Measurements from ENCODE around the gene ITK. TPM values are rescaled to one million over a fixed set of nuclear protein-coding genes. Genes with fewer than 3 reads are reported as not detected.
A peak's percentile ranks its signal among the peaks of the same experiment; 100 is the strongest.

The ITK gene
- total RNA-seq, 1 donor from 2014 or later, result not detected

DNA sequence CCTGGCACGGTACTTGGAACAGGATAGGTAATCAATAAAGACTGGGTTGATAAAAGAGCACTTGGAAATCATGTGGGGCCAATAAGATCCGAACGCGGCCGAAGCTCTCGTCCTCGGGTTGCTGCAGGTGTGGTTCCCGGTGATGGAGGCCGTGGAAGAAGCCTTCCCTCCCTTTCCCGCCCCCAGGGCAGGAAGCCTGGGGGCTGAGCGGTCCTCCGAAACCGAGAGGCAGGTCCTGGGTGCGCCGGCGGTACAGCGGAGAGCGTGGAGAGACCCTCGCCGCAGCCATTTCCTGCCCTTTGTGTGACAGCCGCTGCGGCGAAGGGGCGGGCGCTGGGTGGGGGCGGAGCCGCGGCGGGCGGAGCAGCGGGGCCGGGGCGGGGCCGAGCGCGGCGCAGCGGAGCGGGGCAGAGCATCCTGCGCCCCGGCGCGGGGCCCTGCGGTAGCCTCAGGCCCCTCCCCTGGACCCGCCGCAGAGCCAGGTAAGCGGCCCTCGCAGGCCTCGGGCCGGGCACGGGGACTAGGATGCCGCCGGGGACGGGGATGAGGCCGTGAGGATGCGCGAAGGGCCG, 85.2 kb downstream of the ITK start, which contains the start of gene CYFIP2:
CYFIP2 (plus strand) TSS at position 410 of the 572 bp plus-strand sequence. CDS start 19,239 bp downstream, outside the sequence.
- Mint-ChIP-seq H3K4me1 (ENCODE audit: low read depth) (peaks cover 10% of the 10 kb centered on the region), H3K4me3 (ENCODE audit: low read depth) (peak within 1 kb of the TSS; percentile 96), H3K36me3 (ENCODE audit: insufficient read depth) (no peaks in the 10 kb centered on the region), H3K27me3 (peaks cover 16% of the 10 kb centered on the region), H3K9me3 (ENCODE audit: low read depth) (no peaks in the 10 kb centered on the region), H3K27ac (peak within 1 kb of the TSS; percentile 99)
- DNase-seq (ENCODE audit: low spot score, unreplicated experiment), result peak; percentile 72
- TF ChIP-seq, protein P1, sequence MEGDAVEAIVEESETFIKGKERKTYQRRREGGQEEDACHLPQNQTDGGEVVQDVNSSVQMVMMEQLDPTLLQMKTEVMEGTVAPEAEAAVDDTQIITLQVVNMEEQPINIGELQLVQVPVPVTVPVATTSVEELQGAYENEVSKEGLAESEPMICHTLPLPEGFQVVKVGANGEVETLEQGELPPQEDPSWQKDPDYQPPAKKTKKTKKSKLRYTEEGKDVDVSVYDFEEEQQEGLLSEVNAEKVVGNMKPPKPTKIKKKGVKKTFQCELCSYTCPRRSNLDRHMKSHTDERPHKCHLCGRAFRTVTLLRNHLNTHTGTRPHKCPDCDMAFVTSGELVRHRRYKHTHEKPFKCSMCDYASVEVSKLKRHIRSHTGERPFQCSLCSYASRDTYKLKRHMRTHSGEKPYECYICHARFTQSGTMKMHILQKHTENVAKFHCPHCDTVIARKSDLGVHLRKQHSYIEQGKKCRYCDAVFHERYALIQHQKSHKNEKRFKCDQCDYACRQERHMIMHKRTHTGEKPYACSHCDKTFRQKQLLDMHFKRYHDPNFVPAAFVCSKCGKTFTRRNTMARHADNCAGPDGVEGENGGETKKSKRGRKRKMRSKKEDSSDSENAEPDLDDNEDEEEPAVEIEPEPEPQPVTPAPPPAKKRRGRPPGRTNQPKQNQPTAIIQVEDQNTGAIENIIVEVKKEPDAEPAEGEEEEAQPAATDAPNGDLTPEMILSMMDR (IDR thresholded peaks at IDR 0.05; ENCODE audit: unreplicated experiment), result no peak

DNA sequence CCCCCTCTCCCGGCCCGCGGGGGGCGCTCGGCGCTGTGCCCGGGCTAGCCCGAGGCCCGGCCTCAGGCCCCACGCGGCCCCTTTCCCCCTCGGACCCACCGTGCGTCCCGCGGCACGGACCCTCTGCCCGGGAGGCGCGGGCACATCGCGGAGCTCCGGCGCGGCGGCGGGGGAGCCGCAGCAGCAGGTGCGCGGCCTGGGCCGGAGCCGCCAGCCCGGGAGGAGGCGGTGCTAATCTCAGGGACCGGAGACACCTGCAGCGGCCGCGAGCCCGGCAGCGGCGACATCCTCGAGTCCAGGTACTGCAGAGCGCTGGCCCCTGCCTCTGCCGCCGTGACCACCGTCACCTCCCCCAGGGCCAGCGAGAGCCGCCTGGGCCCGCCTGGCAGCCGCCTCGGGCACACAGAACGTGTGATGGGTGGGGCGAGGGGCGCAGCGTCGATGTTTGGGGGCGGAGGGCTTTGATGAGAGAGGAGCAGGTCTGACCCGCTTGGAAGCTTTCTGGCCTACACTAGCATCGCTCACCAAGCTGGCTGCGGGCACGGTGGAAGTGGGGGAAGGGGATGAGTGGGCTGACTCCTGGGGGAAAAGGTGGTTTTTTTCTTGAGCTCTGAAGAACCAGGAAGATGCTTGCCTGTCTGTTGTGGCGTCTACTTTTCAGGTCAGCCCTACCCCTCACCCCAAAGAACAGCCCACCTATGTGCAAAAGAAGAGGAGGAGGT, 85.8 kb downstream of the ITK start:
- TF ChIP-seq, protein P1 (IDR thresholded peaks at IDR 0.05; ENCODE audit: unreplicated experiment), result peak; percentile 42
- H3K27me3 Mint-ChIP-seq, result peaks cover 11% of the 10 kb centered on the region
- peak overlapping the region; percentile 75 for H3K4me3 Mint-ChIP-seq (ENCODE audit: low read depth)
- H3K9me3 Mint-ChIP-seq (ENCODE audit: low read depth), result no peaks in the 10 kb centered on the region
- peak overlapping the region; percentile 93 for H3K27ac Mint-ChIP-seq
- peaks cover 10% of the 10 kb centered on the region for H3K4me1 Mint-ChIP-seq (ENCODE audit: low read depth)
- no peaks in the 10 kb centered on the region for H3K36me3 Mint-ChIP-seq (ENCODE audit: insufficient read depth)
- DNase-seq (ENCODE audit: low spot score, unreplicated experiment), result peak; percentile 51

DNA sequence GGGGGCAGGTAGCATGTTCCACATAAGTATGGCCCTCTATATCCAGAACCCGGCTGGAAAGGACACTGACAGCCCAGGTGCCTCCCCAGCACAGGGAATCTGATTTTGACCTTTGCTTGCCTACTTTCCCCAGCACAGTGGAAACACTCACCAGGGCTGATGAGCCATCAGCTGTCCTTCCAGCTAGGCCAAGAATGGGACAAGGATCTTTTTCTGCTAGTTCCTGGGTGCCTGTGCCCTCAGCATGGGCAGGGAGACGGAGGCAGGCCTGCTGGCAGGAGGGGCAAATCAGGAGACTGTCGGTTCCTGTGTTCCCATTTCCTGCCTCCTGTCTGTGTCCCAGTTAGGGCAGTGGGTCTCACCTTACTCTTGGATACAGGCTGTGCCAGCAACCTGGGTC, 86.4 kb downstream of the ITK start:
- Mint-ChIP-seq H3K4me3 (ENCODE audit: low read depth) (peak overlapping the region; percentile 75), H3K27ac (no peak overlapping the region), H3K4me1 (ENCODE audit: low read depth) (peaks cover 9% of the 10 kb centered on the region), H3K27me3 (peaks cover 11% of the 10 kb centered on the region), H3K9me3 (ENCODE audit: low read depth) (no peaks in the 10 kb centered on the region), H3K36me3 (ENCODE audit: insufficient read depth) (no peaks in the 10 kb centered on the region)
- DNase-seq (ENCODE audit: low spot score, unreplicated experiment), result no peak
- TF ChIP-seq, protein P1 (IDR thresholded peaks at IDR 0.05; ENCODE audit: unreplicated experiment), result no peak

DNA sequence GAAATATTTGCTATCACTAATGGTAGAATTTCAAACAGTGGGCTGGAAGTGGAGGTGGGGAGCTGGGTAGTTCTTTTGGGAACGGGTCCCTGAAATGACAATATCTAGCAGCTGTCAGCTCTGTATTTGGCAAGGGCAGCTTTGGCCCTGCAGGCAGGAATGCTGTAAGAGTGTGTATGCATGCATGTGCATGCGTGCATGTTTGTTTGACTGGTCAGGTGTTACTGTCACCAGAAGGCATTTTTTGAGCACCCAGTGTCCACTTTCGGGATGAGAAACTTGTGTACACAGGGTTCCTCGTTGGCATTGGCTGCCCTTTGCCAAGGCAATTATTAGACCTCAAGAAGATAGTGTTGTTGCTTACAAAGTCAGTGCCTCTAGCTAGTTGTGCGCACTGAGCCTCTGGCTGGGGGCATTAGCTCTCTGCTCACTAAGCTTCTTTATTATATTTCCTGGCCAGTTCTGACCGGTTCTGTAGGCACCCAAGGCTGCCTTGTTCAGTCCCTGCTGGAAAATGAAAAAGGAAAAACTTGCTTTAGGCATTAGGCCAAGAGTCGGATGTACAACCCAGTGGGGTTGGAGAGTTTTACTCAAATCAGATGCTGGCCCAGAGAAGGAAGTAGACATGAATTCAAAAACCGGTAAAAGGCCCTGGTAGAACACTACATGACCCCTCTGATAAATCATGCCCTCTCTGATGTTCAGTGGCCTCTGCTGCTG, 87.3 kb downstream of the ITK start:
- peaks cover 11% of the 10 kb centered on the region for H3K27me3 Mint-ChIP-seq
- no peak for DNase-seq (ENCODE audit: low spot score, unreplicated experiment)
- no peak overlapping the region for H3K27ac Mint-ChIP-seq
- H3K9me3 Mint-ChIP-seq (ENCODE audit: low read depth), result no peaks in the 10 kb centered on the region
- H3K4me1 Mint-ChIP-seq (ENCODE audit: low read depth), result peaks cover 9% of the 10 kb centered on the region
- H3K36me3 Mint-ChIP-seq (ENCODE audit: insufficient read depth), result no peaks in the 10 kb centered on the region
- peak overlapping the region; percentile 75 for H3K4me3 Mint-ChIP-seq (ENCODE audit: low read depth)
- TF ChIP-seq, protein P1 (IDR thresholded peaks at IDR 0.05; ENCODE audit: unreplicated experiment), result no peak

DNA sequence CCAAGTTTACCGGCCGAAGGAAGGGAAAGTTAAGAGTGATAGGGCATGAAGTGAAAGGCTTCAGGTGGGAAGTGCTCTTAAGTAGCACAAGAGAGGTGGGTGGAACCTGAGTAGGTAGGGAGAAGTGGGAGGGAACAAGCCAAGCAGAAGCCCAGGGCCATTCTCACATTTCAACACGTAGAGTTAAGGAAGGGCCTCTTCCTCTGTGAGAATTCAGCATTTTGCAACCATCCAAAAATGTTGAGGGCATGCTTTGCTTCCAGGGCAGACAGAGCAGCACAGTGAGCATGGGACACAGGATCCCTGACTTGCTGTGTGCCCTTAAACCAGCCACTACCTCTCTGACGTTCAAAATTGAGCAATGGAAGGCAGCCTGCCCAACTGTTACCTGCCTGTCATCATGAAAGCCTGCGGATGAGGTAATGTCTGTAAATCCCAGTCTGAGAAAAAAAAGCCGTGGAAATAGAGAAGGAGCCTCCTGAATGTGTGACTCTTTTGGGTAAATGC, 88.6 kb downstream of the ITK start:
- no peak overlapping the region for H3K4me3 Mint-ChIP-seq (ENCODE audit: low read depth)
- no peaks in the 10 kb centered on the region for H3K9me3 Mint-ChIP-seq (ENCODE audit: low read depth)
- TF ChIP-seq, protein P1 (IDR thresholded peaks at IDR 0.05; ENCODE audit: unreplicated experiment), result no peak
- DNase-seq (ENCODE audit: low spot score, unreplicated experiment), result no peak
- peaks cover 9% of the 10 kb centered on the region for H3K4me1 Mint-ChIP-seq (ENCODE audit: low read depth)
- peaks cover 3% of the 10 kb centered on the region for H3K27me3 Mint-ChIP-seq
- no peaks in the 10 kb centered on the region for H3K36me3 Mint-ChIP-seq (ENCODE audit: insufficient read depth)
- H3K27ac Mint-ChIP-seq, result no peak overlapping the region
